SK-N-SH treated with all-trans-retinoic acid at 6 μM for 48 hours (cell line): ENCODE results near the gene VARS1.

Experiments
- ARNTL ChIP-seq: fragments of 450-650 bp; formaldehyde crosslinking; IDR thresholded peaks from 2 replicates; pipeline ENCODE4 v1.5.0; 2020; ENCODE audit warnings: low read depth, mild to moderate bottlenecking, moderate library complexity, borderline replicate concordance
- CREB5 ChIP-seq: fragments of 250-450 bp; sonication (Bioruptor Pico); IDR thresholded peaks from 2 replicates; pipeline ENCODE4 v1.5.1; 2020; ENCODE audit warnings: low read depth, mild to moderate bottlenecking, moderate library complexity
- ZFP3 ChIP-seq: fragments of 250-450 bp; sonication (Bioruptor Pico); IDR thresholded peaks from 2 replicates; pipeline ENCODE4 v1.5.0; 2020; ENCODE audit warnings: mild to moderate bottlenecking, moderate library complexity
- ZFP30 ChIP-seq: fragments of 450-650 bp; formaldehyde crosslinking; IDR thresholded peaks from 2 replicates; pipeline ENCODE4 v1.5.0; 2022; ENCODE audit warnings: mild to moderate bottlenecking, moderate library complexity

GRCh38 chr6:31797588-31797987 lies 2.0 kb upstream of the VARS1 start:
- TF ChIP-seq CREB5 (CRISPR knock-in tag) (no peak), ZFP3 (CRISPR knock-in tag) (no peak), ARNTL (CRISPR knock-in tag) (no peak), ZFP30 (CRISPR knock-in tag) (no peak)
